GM18951 (cell line): ENCODE data around the gene LMF1.

Experiments used
- POLR2A ChIP-seq: IDR thresholded peaks from 4 replicates; pipeline ENCODE4 v1.6.1; 2011; ENCODE audit warnings: mild to moderate bottlenecking; ENCODE audit not compliant: insufficient read length, insufficient read depth; ENCODE audit errors: extremely low read depth
- in situ Hi-C: fragments of 300-500 bp; cut with MboI; formaldehyde crosslinking; loops from one replicate; pipeline ENCODE4 v1.12.0; 2022; ENCODE audit warnings: low sequenced_read_pairs, mixed read lengths, inconsistent platforms; ENCODE audit not compliant: unreplicated experiment

The LMF1 gene

DNA sequence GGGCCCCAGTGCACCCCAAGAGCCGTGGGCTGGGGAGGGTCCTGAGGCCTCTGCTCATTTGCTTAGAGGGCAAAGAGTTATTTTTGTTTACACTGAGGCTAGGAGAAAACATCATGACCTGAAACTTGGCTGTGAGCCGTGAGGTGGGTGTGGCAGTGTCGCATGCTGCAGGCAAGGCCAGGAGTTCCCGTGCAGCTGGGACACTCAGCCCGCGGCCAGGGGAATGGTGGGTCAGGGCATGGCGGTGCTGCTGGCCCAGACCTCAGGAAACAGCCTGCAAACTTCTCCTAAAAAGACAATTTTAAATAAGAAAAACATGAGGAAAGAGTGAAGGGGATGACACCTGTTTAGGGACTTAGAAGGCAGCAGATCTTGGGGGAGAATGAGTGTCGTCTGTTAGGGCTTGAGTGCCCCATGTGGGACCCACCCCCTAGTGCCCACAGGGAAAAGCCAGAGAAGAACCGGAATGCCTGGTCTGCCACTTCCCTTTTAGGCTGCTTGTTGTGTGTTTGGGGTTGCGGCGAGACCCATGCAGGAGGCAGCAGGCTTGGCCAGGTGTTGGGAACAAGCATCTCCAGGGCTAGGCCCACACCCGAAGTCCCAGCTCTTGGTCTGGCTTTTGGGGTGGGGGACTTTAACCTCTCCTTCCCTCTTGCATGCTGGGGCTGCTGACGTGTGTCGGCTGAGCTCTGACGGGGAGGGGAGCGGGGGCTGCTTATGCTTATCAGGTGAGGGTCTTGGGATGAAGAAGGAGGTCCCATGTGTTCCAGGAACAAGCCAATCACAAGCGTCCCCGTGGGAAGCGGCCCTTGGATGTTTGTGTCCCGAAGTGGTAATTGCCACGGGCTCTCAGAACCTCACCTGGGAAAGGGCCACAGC, 89.3 kb downstream of the LMF1 start:
- no peak for TF ChIP-seq POLR2A
- in situ Hi-C loops: no loop called here

DNA sequence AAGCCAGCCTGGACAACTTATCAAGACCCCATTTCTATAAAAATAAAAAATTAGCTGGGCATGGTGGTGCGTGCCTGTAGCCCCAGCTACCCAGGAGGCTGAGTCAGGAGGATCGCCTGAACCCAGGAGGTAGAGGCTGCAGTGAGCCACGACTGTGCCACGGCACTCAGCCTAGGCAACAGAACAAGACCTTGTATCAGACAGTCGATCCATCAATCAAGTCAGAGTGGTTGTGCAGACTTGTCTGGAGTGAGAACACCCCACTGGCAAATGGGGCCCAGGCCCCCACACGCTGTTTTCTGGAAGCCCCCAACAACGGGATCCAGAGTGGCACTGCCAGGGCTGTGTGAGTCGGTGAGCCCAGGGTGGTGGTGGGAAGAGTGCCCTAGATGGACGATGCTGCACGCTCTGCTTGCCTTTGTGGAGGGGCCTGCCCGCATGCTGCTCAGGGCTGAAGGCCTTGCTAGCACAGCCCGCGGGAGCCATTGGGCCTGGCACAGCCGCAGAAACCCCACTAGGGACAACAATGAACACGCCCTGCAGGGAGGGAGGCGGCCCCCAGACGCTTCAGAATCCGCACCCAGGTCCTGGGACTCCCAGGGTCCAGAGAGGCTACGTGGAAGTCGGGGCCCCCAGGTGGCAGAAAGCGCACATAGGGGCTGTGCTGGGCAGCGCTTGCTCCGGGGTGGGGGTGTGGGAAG, 90.2 kb downstream of the LMF1 start:
- TF ChIP-seq POLR2A: no peak
- in situ Hi-C loops: no loop called here

DNA sequence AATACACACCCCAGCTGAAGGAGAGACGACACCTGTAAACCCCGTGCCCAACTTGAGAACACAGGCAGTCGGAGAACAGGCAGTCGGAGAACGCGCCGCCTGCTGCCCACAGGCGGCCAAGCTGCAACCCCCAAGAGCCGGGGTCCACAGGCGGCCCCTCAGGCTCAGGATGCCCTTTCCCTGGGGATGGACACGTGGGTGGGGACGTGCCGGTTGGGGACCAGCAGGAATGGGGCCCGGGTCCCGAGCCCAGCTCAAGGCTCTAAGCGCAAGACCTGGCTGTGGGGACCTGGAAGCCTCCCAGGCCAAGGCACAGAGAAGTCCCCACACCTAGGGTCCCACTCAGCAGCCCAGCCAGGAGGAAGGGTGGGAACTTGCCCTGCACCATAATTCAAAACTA, 90.8 kb downstream of the LMF1 start:
- TF ChIP-seq POLR2A: no peak
- in situ Hi-C loops: no loop called here

DNA sequence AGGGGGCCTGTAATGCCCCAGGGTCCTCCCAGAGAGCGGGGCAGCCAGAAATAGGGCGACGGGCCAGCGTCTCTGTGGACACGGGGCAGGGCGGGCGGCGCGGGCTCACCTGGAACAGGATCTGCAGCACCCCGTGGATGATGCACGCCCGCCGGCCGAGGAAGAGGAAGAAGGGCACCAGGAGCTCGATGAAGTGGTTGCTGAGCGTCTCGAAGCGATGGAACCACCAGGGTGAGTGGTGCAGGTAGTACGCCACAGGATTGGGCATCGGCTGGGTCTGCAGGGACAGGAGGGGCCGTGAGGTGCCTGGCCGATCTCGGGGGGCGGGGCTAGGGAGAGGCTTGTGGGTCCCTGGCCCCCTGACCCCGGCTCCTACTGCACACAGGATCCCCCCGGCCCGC, 91.3 kb downstream of the LMF1 start:
- TF ChIP-seq POLR2A: no peak
- in situ Hi-C loops: no loop called here

DNA sequence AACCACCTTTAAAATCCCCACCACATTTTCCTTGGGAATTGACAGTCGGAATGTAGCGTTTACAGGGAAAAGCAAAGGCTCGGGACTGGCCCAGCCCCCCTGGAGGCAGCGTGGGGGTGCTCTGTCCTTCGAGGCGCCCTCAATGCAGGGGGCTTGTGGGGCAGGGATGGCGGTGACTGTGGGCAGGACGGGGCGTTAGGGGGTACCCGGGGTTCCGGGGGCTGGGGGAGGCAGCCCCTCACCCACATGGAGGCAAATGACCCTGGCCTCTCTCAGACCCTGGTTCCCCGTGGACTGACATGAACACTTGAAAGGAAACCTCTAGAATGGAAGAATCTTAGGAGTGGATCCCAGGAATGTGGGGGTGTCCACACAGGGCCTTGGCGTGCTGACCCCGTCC, 91.9 kb downstream of the LMF1 start:
- in situ Hi-C loops: no loop called here
- TF ChIP-seq POLR2A: no peak

DNA sequence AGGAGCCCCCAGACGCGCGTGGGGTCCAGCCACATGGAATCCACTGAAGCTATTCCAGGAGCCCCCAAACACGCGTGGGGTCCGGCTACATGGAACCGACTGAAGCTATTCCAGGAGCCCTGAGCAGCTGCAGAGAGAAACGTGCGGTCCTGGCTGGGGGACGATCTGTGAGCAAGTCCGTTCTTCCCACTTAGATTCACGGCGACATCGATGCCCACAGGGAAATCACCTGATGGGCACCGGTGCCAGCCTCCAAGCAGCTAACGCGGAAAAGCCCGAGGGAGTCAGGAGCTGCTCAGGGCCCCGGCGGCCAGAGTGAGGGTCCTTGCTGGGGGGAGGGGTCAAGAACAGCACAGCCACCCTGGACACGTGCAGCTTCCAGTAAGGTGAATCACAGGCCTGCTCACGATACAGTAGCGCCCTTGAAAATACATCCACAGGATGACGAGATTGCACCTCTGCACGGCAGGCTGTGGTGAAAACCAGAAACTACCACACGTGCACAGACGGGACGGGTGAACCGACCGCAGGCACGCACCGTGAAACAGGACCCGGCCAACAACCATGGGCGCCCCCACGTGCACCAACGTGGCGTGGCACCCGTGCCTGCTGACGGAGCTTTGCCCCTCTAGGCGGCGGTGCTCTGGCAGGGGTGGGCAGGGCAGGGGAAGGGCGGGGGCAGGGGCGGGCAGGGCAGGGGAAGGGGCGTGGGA, 92.6 kb downstream of the LMF1 start:
- TF ChIP-seq POLR2A: no peak
- in situ Hi-C loops: no loop called here

DNA sequence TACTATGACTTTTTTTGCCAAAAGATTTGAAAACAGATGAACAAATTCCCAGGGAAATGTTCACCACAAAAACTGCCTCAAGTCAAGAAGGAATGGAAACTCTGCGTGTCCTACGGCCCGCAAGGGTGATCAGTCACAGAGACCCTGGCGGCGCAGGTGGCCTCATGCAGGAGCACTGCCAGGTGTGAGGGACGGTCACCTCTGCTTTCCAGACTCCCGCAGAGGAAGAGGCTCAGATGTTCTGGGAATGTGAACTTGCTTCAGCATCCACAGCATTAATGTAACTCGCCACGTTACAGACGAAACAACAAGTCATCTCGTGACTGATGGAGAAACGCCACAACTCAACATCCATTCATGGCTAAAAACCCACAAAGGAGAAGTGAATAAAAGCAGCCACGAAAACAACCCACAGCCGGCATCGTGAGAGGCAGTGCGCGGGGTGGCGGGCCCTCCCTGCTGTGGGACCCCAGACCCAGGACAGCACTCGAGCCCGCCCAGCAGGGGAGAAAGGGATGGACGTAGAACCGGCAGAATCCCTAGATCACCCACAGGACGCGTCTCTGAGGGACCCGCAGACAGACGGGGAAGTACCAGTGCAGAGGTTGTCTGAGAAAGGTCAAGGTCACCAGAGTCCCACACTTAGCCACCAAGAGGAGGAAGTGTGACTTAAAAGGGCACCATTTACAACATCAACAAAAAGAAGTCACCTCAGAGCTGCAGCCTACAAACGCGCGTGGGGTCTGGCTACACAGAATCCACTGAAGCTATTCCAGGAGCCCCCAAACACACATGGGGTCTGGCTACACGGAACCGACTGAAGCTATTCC, 93.3 kb downstream of the LMF1 start:
- TF ChIP-seq POLR2A: no peak
- in situ Hi-C loops: no loop called here

DNA sequence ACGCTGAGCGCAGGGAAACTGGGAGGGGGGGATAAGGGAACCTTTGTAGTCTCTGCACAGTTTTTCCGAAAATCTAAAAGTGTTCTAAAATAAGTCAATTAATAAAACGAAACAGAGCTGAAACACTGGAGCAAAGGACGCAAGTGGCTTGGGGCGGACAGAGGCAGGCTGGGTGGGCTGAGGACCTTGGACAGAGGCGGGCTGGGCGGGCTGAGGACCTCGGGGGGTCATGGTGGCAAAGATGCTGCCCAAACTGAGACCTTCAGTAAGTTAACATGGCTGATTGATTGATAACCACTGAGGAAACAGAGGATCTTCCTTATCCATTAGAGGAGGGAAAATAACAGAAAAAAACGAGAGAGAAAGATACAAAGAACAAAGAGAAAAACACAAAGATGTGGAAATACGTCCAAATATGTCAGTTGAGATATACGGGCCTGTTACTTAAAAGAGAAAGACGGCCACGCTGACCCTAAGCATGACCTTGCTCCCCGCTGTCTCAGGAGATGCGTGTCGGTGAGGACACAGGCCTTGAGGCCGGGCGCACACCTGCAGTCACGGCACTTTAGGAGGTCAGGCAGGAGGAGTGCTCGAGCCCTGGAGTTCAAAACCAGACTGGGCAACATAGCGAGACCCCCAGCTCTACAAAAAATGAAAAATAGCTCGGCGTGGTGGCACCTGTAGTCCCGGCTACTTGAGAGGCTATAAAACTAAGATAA, 94.1 kb downstream of the LMF1 start:
- in situ Hi-C loops: no loop called here
- TF ChIP-seq POLR2A: no peak

DNA sequence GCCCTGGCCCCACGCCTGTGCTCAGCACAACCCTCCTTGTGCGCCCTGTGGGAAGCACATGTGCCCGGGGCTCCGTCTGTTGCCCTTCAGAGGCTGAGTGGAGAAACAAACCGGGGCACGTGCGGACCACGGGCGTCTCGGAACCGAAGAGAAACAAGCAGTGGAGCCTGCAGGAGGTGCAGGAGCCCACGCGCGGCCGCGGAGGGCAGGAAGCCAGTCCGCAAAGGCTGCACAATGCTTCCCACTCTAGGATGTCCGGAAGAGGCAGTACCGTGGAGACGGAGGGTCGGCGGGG, 94.8 kb downstream of the LMF1 start:
- in situ Hi-C loops: no loop called here
- TF ChIP-seq POLR2A: no peak

DNA sequence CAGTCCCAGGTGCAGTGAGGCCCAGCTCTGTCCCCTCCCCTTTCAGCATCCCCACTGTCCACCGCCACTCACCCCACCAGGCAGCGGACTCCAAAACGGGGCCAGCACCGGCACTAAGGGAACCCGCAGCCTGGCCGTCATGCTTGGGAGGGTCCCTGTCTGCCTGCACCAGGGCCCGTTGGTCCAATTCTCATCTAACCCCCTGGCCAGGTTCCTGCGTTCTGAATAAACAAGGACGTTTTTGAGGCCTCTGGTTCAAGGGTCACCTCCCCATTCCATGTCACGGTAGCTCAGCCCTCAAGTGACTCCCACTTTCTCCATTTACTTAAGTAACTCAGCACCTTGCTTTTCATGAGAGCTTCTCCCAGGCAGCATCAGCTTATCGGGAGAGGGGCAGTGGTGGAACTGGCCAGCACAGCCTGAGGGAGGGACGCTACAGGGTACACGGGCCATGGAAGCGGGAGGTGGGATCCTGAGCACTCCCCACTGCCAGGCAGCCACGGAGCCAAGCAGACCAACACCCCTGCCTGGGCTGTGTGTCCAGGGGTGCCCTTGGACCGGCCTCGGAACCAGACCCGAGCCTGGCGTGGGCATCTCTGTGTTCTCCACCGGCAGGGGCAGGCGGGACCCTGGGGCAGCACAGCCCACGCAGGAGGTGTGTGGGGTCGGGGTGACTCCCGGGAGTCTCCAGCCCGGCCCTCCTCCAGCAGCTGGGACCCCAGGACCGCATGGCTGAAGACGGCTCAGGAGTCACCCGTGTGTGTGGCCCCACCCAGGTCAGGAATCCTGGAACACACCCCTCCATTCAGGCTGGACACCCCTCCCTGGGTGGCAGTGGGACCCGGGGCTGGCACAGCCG, 95.4 kb downstream of the LMF1 start:
- no peak for TF ChIP-seq POLR2A

DNA sequence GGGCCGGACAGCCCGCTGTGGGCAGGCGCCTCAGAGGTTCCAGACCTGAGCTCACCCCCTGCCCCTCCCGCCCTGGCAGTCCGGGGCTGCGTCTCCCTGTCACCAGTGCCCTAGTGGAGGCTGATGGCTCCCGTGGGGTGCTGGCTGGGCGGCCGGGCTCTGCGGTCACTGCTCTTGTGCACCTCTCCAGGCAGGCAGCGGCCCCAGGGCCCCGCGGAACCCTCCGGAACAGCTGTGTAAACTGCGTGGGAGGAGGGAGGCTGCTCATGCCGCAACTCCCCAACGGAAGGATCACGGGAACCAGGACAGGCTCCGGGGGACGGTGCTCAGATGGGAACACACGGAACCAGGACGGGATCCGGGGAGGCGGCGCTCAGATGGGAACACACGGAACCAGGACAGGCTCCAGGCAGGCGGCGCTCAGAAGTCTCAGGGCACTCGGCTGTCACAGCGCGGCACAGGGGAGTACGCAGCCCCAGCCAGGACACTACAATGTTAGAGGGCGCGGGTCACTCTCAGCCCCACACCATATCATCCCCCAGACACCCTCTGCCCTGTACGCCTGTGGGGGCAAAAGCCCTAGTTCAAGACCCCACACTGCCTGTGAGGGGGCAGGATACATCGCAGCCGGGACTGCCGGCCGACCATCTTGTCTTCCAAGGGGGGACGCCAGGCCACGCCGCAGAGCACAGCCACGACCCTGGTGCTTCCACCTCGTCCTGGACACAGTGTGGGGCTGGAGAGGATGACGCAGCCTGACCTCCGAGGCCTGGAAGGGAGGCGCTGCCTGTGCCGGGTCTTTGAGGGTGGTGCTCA, 96.2 kb downstream of the LMF1 start:
- in situ Hi-C loops: no loop called here
- no peak for TF ChIP-seq POLR2A

More for the DNA sequence above, 95.4 kb downstream of the LMF1 start:
- in situ Hi-C loops: no loop called here
